ENCODE results near the gene DDAH1.

Gene DDAH1

GRCh38 chr1:85373378-85373708 lies 91.6 kb downstream of the DDAH1 start:
- FAIRE-seq (no peak), DNase-seq (ENCODE audit: insufficient read length, low spot score) (no peak)
- TF ChIP-seq SPI1 (IDR thresholded peaks at IDR 0.05; ENCODE audit: low read depth, low read length) (no peak), TAF1 (IDR thresholded peaks at IDR 0.05; ENCODE audit: low read depth, low read length) (no peak)

- no peak for TF ChIP-seq PAX5 (IDR thresholded peaks at IDR 0.05; ENCODE audit: insufficient read depth, low read length, severe bottlenecking)
- DNase-seq (ENCODE audit: insufficient read length, low spot score) (no peak), FAIRE-seq (no peak)
Observed at GRCh38 chr1:85372683-85373377, 92.1 kb downstream of the DDAH1 start.

GRCh38 chr1:85371021-85371420 lies 93.9 kb downstream of the DDAH1 start:
- no peak for DNase-seq (ENCODE audit: insufficient read length, low spot score)

GRCh38 chr1:85368073-85368770 lies 96.7 kb downstream of the DDAH1 start:
- TF ChIP-seq PAX5 (IDR thresholded peaks at IDR 0.05; ENCODE audit: insufficient read depth, low read length, severe bottlenecking) (no peak), POLR2AphosphoS5 (IDR thresholded peaks at IDR 0.05; ENCODE audit: low read depth, low read length) (no peak)
- DNase-seq (ENCODE audit: insufficient read length, low spot score): no peak
- no peak for FAIRE-seq

More at GRCh38 chr1:85371021-85371420, 93.9 kb downstream of the DDAH1 start:
- no peak for FAIRE-seq
- TF ChIP-seq POLR2AphosphoS5 (IDR thresholded peaks at IDR 0.05; ENCODE audit: low read depth, low read length): no peak

- FAIRE-seq: no peak
- DNase-seq (ENCODE audit: insufficient read length, low spot score): no peak
- no peak for TF ChIP-seq SPI1 (IDR thresholded peaks at IDR 0.05; ENCODE audit: low read depth, low read length)
- no peak for TF ChIP-seq TAF1 (IDR thresholded peaks at IDR 0.05; ENCODE audit: low read depth, low read length)
- TF ChIP-seq PAX5 (IDR thresholded peaks at IDR 0.05; ENCODE audit: insufficient read depth, low read length, severe bottlenecking): no peak
- no peak for TF ChIP-seq POLR2AphosphoS5 (IDR thresholded peaks at IDR 0.05; ENCODE audit: low read depth, low read length)
- no peak for TF ChIP-seq POLR2A (IDR thresholded peaks at IDR 0.05; ENCODE audit: low read depth, low read length)
- no peak for TF ChIP-seq POU2F2 (IDR thresholded peaks at IDR 0.05; ENCODE audit: low read depth, low read length)
Observed at GRCh38 chr1:85366391-85367170, 98.4 kb downstream of the DDAH1 start.

- DNase-seq (ENCODE audit: insufficient read length, low spot score) (no peak), FAIRE-seq (no peak)
- TF ChIP-seq POLR2AphosphoS5 (IDR thresholded peaks at IDR 0.05; ENCODE audit: low read depth, low read length): no peak
- no peak for TF ChIP-seq PAX5 (IDR thresholded peaks at IDR 0.05; ENCODE audit: insufficient read depth, low read length, severe bottlenecking)
- no peak for TF ChIP-seq POLR2A (IDR thresholded peaks at IDR 0.05; ENCODE audit: low read depth, low read length)
- TF ChIP-seq POU2F2 (IDR thresholded peaks at IDR 0.05; ENCODE audit: low read depth, low read length): no peak
- TF ChIP-seq SPI1 (IDR thresholded peaks at IDR 0.05; ENCODE audit: low read depth, low read length): no peak
- no peak for TF ChIP-seq TAF1 (IDR thresholded peaks at IDR 0.05; ENCODE audit: low read depth, low read length)
Observed at GRCh38 chr1:85365851-85366250, 99.1 kb downstream of the DDAH1 start.

- no peak for FAIRE-seq
- DNase-seq (ENCODE audit: insufficient read length, low spot score): no peak
- TF ChIP-seq TAF1 (IDR thresholded peaks at IDR 0.05; ENCODE audit: low read depth, low read length): no peak
- TF ChIP-seq POU2F2 (IDR thresholded peaks at IDR 0.05; ENCODE audit: low read depth, low read length): no peak
- TF ChIP-seq POLR2AphosphoS5 (IDR thresholded peaks at IDR 0.05; ENCODE audit: low read depth, low read length): no peak
- TF ChIP-seq PAX5 (IDR thresholded peaks at IDR 0.05; ENCODE audit: insufficient read depth, low read length, severe bottlenecking): no peak
- no peak for TF ChIP-seq POLR2A (IDR thresholded peaks at IDR 0.05; ENCODE audit: low read depth, low read length)
- TF ChIP-seq SPI1 (IDR thresholded peaks at IDR 0.05; ENCODE audit: low read depth, low read length): no peak
Observed at GRCh38 chr1:85363521-85363920, 101.4 kb downstream of the DDAH1 start.

GRCh38 chr1:85363092-85363491 lies 101.9 kb downstream of the DDAH1 start:
- TF ChIP-seq TAF1 (IDR thresholded peaks at IDR 0.05; ENCODE audit: low read depth, low read length) (no peak), POU2F2 (IDR thresholded peaks at IDR 0.05; ENCODE audit: low read depth, low read length) (no peak), SPI1 (IDR thresholded peaks at IDR 0.05; ENCODE audit: low read depth, low read length) (no peak), POLR2A (IDR thresholded peaks at IDR 0.05; ENCODE audit: low read depth, low read length) (no peak), POLR2AphosphoS5 (IDR thresholded peaks at IDR 0.05; ENCODE audit: low read depth, low read length) (no peak)

GRCh38 chr1:85361606-85362296 lies 103.2 kb downstream of the DDAH1 start:
- TF ChIP-seq TAF1 (IDR thresholded peaks at IDR 0.05; ENCODE audit: low read depth, low read length) (no peak), POU2F2 (IDR thresholded peaks at IDR 0.05; ENCODE audit: low read depth, low read length) (no peak), PAX5 (IDR thresholded peaks at IDR 0.05; ENCODE audit: insufficient read depth, low read length, severe bottlenecking) (no peak), POLR2A (IDR thresholded peaks at IDR 0.05; ENCODE audit: low read depth, low read length) (no peak), SPI1 (IDR thresholded peaks at IDR 0.05; ENCODE audit: low read depth, low read length) (no peak), POLR2AphosphoS5 (IDR thresholded peaks at IDR 0.05; ENCODE audit: low read depth, low read length) (no peak)
- no peak for DNase-seq (ENCODE audit: insufficient read length, low spot score)
- FAIRE-seq: no peak

More at GRCh38 chr1:85363092-85363491, 101.9 kb downstream of the DDAH1 start:
- DNase-seq (ENCODE audit: insufficient read length, low spot score) (no peak), FAIRE-seq (no peak)

All from GM12891 (cell line).